ENCODE results near the gene DUSP28.

DNA sequence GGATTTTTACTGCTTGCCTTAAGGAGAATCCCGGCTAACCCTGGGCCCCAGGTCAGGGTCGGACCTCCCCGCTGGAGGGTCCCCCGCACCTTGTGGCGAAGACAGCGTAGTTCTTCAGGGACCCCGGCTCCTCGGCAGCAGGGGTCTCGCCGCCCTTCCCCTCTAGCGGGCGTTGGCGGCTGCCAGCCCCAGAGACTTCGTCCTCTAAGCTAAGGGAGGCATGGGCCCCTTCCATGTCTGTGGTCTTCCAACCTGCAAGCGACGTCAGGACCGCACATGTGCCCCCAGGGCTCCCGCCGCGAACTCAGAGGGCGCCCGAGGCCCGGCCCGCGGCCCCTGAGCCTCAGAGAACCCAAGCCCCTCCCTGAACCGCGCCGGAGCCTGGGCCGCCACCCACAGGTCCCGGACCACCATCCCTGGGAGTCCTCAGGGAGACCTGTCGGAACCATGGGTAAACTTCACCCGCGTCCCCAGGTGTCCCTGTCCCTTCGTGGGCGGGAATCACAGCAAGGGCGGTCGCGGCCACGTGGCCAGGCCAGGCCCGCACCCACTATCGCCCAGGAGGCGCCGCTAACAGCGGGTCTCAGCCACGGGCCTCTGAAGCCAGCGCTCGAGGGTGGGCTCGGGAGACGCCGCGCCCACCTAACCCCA, 2.9 kb upstream of the DUSP28 start:
- TF ChIP-seq, protein P1, sequence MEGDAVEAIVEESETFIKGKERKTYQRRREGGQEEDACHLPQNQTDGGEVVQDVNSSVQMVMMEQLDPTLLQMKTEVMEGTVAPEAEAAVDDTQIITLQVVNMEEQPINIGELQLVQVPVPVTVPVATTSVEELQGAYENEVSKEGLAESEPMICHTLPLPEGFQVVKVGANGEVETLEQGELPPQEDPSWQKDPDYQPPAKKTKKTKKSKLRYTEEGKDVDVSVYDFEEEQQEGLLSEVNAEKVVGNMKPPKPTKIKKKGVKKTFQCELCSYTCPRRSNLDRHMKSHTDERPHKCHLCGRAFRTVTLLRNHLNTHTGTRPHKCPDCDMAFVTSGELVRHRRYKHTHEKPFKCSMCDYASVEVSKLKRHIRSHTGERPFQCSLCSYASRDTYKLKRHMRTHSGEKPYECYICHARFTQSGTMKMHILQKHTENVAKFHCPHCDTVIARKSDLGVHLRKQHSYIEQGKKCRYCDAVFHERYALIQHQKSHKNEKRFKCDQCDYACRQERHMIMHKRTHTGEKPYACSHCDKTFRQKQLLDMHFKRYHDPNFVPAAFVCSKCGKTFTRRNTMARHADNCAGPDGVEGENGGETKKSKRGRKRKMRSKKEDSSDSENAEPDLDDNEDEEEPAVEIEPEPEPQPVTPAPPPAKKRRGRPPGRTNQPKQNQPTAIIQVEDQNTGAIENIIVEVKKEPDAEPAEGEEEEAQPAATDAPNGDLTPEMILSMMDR (conservative IDR thresholded peaks at IDR 0.05; ENCODE audit: low read depth, low read length) = no peak
- TF ChIP-seq EZH2 (IDR thresholded peaks at IDR 0.05; ENCODE audit: borderline replicate concordance, low read depth, low read length, poor library complexity, severe bottlenecking) = no peak

All from A673 (cell line).